Measurements from ENCODE around the gene ERC1. TPM values are rescaled to one million over a fixed set of nuclear protein-coding genes. Genes with fewer than 3 reads are reported as not detected.
A peak's percentile ranks its signal among the peaks of the same experiment; 100 is the strongest.

ERC1 gene
- total and polyA plus RNA-seq, 2 donors from 2014 or later, result 5.1 to 68.3 TPM

GRCh38 chr12:949453-950191 lies 41.4 kb upstream of the ERC1 start, which contains the start of gene RAD52:
RAD52 (minus strand) TSS chr12:949694; CDS start chr12:933058, 16,636 bp downstream.
- peak within 1 kb of the TSS; percentile 61 to 91 (median 63) for H3K9ac ChIP-seq (ENCODE audit: low read length in 3 of 3)
- peak within 1 kb of the TSS; percentile 65 to 96 (median 82) for H3K4me3 ChIP-seq (ENCODE audit: low read length in 3 of 3)
- H3K9me3 ChIP-seq (ENCODE audit: control insufficient read depth in 2 of 3, insufficient read depth in 1 of 3, low read length in 3 of 3), result no peaks in the 10 kb centered on the region
- intact Hi-C loops (cut with DNase I), result no loop called here
- peaks cover 0 to 2% (median 0%) of the 10 kb centered on the region in 3 donors for H3K4me1 ChIP-seq (ENCODE audit: control insufficient read depth in 2 of 3, insufficient read depth in 2 of 3, low read depth in 1 of 3, low read length in 3 of 3)
- DNase-seq, result peak; percentile 99
- no peaks in the 10 kb centered on the region for H3K27me3 ChIP-seq (ENCODE audit: control insufficient read depth, insufficient read depth, low read length)
- H3K36me3 ChIP-seq (ENCODE audit: control insufficient read depth in 2 of 3, insufficient read depth in 3 of 3, low read length in 3 of 3), result no peaks in the 10 kb centered on the region
- H3K27ac ChIP-seq (ENCODE audit: low read depth in 2 of 2, low read length in 2 of 2), result peak within 1 kb of the TSS; percentile 88
- FAIRE-seq, result peak; percentile 56
- peak; percentile 91 for TF ChIP-seq CTCF (IDR thresholded peaks at IDR 0.05; ENCODE audit: borderline replicate concordance, extremely low read depth, insufficient read depth)

DNA sequence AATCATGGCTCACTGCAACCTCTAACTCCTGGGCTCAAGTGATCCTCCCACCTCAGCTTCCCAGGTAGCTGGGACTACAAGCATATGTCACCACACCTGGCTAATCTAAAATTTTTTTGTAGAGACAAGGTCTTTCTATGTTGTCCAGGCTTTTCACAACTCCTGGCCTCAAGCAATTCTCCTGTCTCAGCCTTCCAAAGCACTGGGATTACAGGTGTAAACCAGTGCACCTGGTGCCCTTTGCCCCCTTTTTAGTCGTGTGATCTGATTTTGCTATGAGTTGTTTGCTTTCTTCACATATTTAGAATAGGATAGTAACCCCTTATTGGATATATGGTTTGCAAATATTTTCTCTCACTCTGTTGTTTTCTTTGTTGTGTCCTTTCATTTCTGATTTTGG lies 39.8 kb upstream of the ERC1 start:
- DNase-seq (no peak), FAIRE-seq (no peak)
- TF ChIP-seq CTCF (IDR thresholded peaks at IDR 0.05; ENCODE audit: borderline replicate concordance, extremely low read depth, insufficient read depth), result no peak
- Histone ChIP-seq H3K4me1 (ENCODE audit: control insufficient read depth in 2 of 3, insufficient read depth in 2 of 3, low read depth in 1 of 3, low read length in 3 of 3) (peaks cover 0 to 2% (median 0%) of the 10 kb centered on the region in 3 donors), H3K27me3 (ENCODE audit: control insufficient read depth, insufficient read depth, low read length) (no peaks in the 10 kb centered on the region), H3K4me3 (ENCODE audit: low read length in 3 of 3) (no peak overlapping the region), H3K9me3 (ENCODE audit: control insufficient read depth in 2 of 3, insufficient read depth in 1 of 3, low read length in 3 of 3) (no peaks in the 10 kb centered on the region), H3K27ac (ENCODE audit: low read depth in 2 of 2, low read length in 2 of 2) (no peak overlapping the region), H3K9ac (ENCODE audit: low read length in 3 of 3) (no peak overlapping the region), H3K36me3 (ENCODE audit: control insufficient read depth in 2 of 3, insufficient read depth in 3 of 3, low read length in 3 of 3) (no peaks in the 10 kb centered on the region)
- intact Hi-C loops (cut with DNase I), result no loop called here

GRCh38 chr12:953776-954175 lies 37.2 kb upstream of the ERC1 start:
- H3K27me3 ChIP-seq (ENCODE audit: control insufficient read depth, insufficient read depth, low read length), result no peaks in the 10 kb centered on the region
- no peak overlapping the region for H3K27ac ChIP-seq (ENCODE audit: low read depth in 2 of 2, low read length in 2 of 2)
- H3K9me3 ChIP-seq (ENCODE audit: control insufficient read depth in 2 of 3, insufficient read depth in 1 of 3, low read length in 3 of 3), result no peaks in the 10 kb centered on the region
- intact Hi-C loops (cut with DNase I), result no loop called here
- TF ChIP-seq CTCF (IDR thresholded peaks at IDR 0.05; ENCODE audit: borderline replicate concordance, extremely low read depth, insufficient read depth), result no peak
- H3K36me3 ChIP-seq (ENCODE audit: control insufficient read depth in 2 of 3, insufficient read depth in 3 of 3, low read length in 3 of 3), result no peaks in the 10 kb centered on the region
- no peak overlapping the region for H3K4me3 ChIP-seq (ENCODE audit: low read length in 3 of 3)
- DNase-seq (no peak), FAIRE-seq (no peak)
- H3K4me1 ChIP-seq (ENCODE audit: control insufficient read depth in 2 of 3, insufficient read depth in 2 of 3, low read depth in 1 of 3, low read length in 3 of 3), result no peaks in the 10 kb centered on the region
- no peak overlapping the region for H3K9ac ChIP-seq (ENCODE audit: low read length in 3 of 3)

Data from kidney (tissue), 14 donors.